HepG2 (cell line): ENCODE results near the gene TCEA3. TPM values are rescaled to one million over a fixed set of nuclear protein-coding genes. Genes with fewer than 3 reads are reported as not detected.

ENCODE experiments used
- ETV6 ChIP-seq: sonication (generic); formaldehyde crosslinking; conservative IDR thresholded peaks from 2 replicates; pipeline ENCODE4 v1.4.0; 2020; ENCODE audit warnings: missing genetic modification reagents
- IKZF4 ChIP-seq: sonication (generic); formaldehyde crosslinking; IDR thresholded peaks from 2 replicates; pipeline ENCODE4 v1.5.1; 2020; ENCODE audit warnings: borderline replicate concordance, mild to moderate bottlenecking, low read depth, missing genetic modification reagents; ENCODE audit errors: not compliant biosample characterization
- IRF2 ChIP-seq: IDR thresholded peaks from 2 replicates; pipeline ENCODE4 v1.6.1; 2018; ENCODE audit warnings: missing genetic modification reagents, missing compliant biosample characterization
- ISX ChIP-seq: sonication (generic); formaldehyde crosslinking; conservative IDR thresholded peaks from 2 replicates; pipeline ENCODE4 v1.5.0; 2020; ENCODE audit warnings: missing genetic modification reagents
- PITX1 ChIP-seq: sonication (generic); formaldehyde crosslinking; IDR thresholded peaks from 2 replicates; pipeline ENCODE4 v1.5.1; 2020; ENCODE audit warnings: mild to moderate bottlenecking, missing genetic modification reagents
- RFXANK ChIP-seq: IDR thresholded peaks from 2 replicates; pipeline ENCODE4 v1.6.1; 2016
- SALL2 ChIP-seq: sonication (generic); formaldehyde crosslinking; IDR thresholded peaks from 2 replicates; pipeline ENCODE4 v1.8.1; 2023; ENCODE audit warnings: mild to moderate bottlenecking, missing genetic modification reagents, inconsistent platforms
- ZFY ChIP-seq: sonication (generic); formaldehyde crosslinking; IDR thresholded peaks from 2 replicates; pipeline ENCODE4 v1.4.0; 2020; ENCODE audit warnings: missing genetic modification reagents
- ZNF678 ChIP-seq: sonication (generic); formaldehyde crosslinking; IDR thresholded peaks from 2 replicates; pipeline ENCODE4 v1.4.0; 2020; ENCODE audit warnings: mild to moderate bottlenecking, missing genetic modification reagents
- polyA plus RNA-seq, 8 experiments: library from polyadenylated mRNA; depleted of rRNA in 3 of 8; stranded (reverse) in 7 of 8; unstranded in 1 of 8; fragments of >200 nt; fragmentation: Illumina TruSeq in 4 of 8; extraction: Trizol in 4 of 8; gene quantifications; 2 replicates each; pipeline versions ENCODE4 v1.2.1 to v1.2.3, GENCODE V29; 2011 to 2016; ENCODE audit warnings: low read depth in 4 of 8, missing spikeins in 1 of 8, mixed read lengths in 1 of 8; ENCODE audit not compliant: insufficient read depth in 1 of 8
- total RNA-seq, 5 experiments: library from RNA; depleted of rRNA; stranded (reverse); fragments of >200 nt; fragmentation: Illumina TruSeq; extraction: Trizol; gene quantifications; 2 replicates each; pipeline ENCODE4 v1.2.3, GENCODE V29; 2016; ENCODE audit warnings: low read depth in 1 of 5
- TF ChIP-seq, protein P1 (sequence below): IDR thresholded peaks from 2 replicates; pipeline ENCODE4 v1.6.1; 2016; ENCODE audit warnings: missing compliant biosample characterization, missing genetic modification reagents, borderline replicate concordance
- TF ChIP-seq, protein P2 (sequence below), 2 experiments: fragments of 450-650 bp in 1 of 2; sonication (generic) in 1 of 2; formaldehyde crosslinking in 1 of 2; IDR thresholded peaks; 2 replicates each; pipeline versions ENCODE4 v1.6.1 to v1.8.0; 2016 to 2022; ENCODE audit warnings: antibody characterized with exemption in 1 of 2, mild to moderate bottlenecking in 1 of 2, missing genetic modification reagents in 1 of 2
- TF ChIP-seq, protein P3 (sequence below): sonication (generic); formaldehyde crosslinking; IDR thresholded peaks from 2 replicates; pipeline ENCODE4 v1.4.0; 2020; ENCODE audit warnings: missing genetic modification reagents

Gene TCEA3
- total and polyA plus RNA-seq, 2 of the 13 experiments (the other 11 are each of a cell fraction or from before 2014, with no cell fraction given), result 55.5 to 84.6 TPM

DNA sequence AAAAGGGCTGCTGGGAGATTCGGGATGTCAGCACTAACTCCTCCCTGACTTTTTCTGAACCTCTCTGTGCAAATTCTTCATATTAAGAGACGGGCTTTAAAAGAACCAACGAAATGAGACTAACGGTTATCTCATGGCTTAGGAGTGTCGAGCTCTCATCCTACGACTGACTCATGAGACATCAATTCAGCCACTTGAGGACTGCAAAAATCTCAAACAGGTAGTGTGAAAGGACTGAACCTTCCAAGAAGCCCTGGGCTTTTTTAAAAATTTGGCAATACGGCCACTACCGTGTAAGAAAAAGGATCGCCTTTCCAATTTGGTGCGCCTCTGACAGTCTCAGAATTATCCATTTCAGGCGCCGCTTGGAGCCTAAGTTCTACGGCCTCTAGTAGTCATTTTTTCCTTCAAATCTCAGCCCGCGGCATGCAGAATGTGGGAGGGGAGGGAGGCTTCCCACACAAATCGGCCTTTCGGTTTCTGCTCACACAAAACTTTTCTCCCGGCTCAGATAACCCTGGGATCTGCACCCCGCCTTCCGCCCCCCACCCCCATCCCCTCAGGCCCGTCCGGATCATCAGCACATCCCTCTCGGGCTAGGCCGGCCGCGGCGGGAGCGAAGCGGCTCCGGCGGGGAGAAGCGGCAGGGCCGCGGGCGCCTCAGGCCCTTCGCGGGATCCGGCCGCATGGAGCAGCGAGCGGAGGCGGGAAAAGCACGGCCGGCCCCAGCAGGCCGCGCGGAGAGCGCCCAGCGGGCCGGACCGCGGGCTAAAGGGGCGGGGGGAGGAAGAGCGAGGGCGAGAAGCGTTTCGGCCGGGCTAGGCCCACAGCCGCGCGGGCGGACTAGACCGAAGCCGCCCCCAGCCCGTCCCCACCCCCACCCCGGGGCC lies 81.1 kb downstream of the TCEA3 start (continued):
- TF ChIP-seq, protein P1, sequence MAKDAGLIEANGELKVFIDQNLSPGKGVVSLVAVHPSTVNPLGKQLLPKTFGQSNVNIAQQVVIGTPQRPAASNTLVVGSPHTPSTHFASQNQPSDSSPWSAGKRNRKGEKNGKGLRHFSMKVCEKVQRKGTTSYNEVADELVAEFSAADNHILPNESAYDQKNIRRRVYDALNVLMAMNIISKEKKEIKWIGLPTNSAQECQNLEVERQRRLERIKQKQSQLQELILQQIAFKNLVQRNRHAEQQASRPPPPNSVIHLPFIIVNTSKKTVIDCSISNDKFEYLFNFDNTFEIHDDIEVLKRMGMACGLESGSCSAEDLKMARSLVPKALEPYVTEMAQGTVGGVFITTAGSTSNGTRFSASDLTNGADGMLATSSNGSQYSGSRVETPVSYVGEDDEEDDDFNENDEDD, result peak; percentile 75
- TF ChIP-seq SALL2, result 0 out of 2 replicates have a peak, but pooled peaks have one; percentile 7
- TF ChIP-seq, protein P2, sequence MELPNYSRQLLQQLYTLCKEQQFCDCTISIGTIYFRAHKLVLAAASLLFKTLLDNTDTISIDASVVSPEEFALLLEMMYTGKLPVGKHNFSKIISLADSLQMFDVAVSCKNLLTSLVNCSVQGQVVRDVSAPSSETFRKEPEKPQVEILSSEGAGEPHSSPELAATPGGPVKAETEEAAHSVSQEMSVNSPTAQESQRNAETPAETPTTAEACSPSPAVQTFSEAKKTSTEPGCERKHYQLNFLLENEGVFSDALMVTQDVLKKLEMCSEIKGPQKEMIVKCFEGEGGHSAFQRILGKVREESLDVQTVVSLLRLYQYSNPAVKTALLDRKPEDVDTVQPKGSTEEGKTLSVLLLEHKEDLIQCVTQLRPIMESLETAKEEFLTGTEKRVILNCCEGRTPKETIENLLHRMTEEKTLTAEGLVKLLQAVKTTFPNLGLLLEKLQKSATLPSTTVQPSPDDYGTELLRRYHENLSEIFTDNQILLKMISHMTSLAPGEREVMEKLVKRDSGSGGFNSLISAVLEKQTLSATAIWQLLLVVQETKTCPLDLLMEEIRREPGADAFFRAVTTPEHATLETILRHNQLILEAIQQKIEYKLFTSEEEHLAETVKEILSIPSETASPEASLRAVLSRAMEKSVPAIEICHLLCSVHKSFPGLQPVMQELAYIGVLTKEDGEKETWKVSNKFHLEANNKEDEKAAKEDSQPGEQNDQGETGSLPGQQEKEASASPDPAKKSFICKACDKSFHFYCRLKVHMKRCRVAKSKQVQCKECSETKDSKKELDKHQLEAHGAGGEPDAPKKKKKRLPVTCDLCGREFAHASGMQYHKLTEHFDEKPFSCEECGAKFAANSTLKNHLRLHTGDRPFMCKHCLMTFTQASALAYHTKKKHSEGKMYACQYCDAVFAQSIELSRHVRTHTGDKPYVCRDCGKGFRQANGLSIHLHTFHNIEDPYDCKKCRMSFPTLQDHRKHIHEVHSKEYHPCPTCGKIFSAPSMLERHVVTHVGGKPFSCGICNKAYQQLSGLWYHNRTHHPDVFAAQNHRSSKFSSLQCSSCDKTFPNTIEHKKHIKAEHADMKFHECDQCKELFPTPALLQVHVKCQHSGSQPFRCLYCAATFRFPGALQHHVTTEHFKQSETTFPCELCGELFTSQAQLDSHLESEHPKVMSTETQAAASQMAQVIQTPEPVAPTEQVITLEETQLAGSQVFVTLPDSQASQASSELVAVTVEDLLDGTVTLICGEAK (IDR thresholded peaks at IDR 0.05), result no peak
- TF ChIP-seq, protein P2 (CRISPR knock-in tag; IDR thresholded peaks at IDR 0.05), result peak; percentile 6; the same call in 1 of the 2 replicates
- peak; percentile 88 for TF ChIP-seq ZFY (CRISPR knock-in tag)
- TF ChIP-seq ETV6 (CRISPR knock-in tag), result peak; percentile 15; the same call in 1 of the 2 replicates
- TF ChIP-seq PITX1 (CRISPR knock-in tag), result no peak
- no peak for TF ChIP-seq RFXANK (CRISPR knock-in tag)
- TF ChIP-seq IKZF4 (CRISPR knock-in tag), result peak; percentile 84
- 0 out of 2 replicates have a peak, but pooled peaks have one; percentile 17 for TF ChIP-seq ISX
- TF ChIP-seq, protein P3, sequence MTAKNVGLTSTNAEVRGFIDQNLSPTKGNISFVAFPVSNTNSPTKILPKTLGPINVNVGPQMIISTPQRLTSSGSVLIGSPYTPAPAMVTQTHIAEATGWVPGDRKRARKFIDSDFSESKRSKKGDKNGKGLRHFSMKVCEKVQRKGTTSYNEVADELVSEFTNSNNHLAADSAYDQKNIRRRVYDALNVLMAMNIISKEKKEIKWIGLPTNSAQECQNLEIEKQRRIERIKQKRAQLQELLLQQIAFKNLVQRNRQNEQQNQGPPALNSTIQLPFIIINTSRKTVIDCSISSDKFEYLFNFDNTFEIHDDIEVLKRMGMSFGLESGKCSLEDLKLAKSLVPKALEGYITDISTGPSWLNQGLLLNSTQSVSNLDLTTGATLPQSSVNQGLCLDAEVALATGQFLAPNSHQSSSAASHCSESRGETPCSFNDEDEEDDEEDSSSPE (CRISPR knock-in tag), result peak; percentile 78; the same call in 1 of the 2 replicates
- TF ChIP-seq IRF2 (CRISPR knock-in tag), result 0 out of 2 replicates have a peak, but pooled peaks have one; percentile 19
- TF ChIP-seq ZNF678 (CRISPR knock-in tag), result peak; percentile 40; the same call in 1 of the 2 replicates
